ENCODE data around the gene CDV3. TPM values are rescaled to one million over a fixed set of nuclear protein-coding genes. Genes with fewer than 3 reads are reported as not detected.
A peak's percentile ranks its signal among the peaks of the same experiment; 100 is the strongest.

CDV3 gene
- polyA plus RNA-seq, 1 donor = 151 TPM

DNA sequence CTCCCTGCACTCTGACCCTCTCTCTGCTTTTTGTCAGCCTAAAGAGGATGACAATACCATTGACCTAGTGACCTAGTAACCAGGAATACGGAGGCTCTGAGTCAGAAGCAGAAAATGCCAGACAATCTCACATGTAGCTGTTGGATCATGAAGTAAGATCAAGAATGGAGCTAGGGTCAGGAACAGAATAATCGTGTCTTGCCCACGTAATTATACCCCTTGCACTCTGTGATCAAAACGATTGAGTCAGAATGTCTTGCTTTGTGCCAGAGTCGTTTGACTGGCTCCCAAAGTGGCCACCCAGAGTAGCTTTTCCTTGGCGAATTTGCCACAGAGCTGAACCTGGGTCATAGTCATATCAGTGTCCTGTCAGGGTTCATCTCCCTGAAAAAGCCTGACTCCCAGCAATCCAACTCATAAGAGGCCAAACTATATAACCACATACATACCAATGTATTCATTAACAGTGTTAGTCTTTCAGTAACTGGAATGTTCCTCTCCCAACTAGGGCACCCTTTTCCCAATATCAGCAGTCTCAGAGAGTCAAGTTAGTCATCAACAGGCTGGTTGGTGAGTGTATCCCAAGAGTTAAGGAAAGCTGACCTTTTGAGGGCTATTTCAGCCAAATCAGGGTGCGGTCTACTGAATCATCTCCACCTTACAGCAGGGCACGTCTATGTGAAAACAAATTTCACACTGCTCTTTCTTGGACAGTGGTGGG, 5.0 kb upstream of the CDV3 start:
- no peak for DNase-seq

- DNase-seq = peak; percentile 73
Observed at GRCh38 chr3:133570139-133570936, 3.1 kb upstream of the CDV3 start.

- DNase-seq = no peak
Observed at GRCh38 chr3:133570937-133571320, 2.6 kb upstream of the CDV3 start.

GRCh38 chr3:133572158-133573053, 1.1 kb upstream of the CDV3 start:
- no peak for DNase-seq

DNA sequence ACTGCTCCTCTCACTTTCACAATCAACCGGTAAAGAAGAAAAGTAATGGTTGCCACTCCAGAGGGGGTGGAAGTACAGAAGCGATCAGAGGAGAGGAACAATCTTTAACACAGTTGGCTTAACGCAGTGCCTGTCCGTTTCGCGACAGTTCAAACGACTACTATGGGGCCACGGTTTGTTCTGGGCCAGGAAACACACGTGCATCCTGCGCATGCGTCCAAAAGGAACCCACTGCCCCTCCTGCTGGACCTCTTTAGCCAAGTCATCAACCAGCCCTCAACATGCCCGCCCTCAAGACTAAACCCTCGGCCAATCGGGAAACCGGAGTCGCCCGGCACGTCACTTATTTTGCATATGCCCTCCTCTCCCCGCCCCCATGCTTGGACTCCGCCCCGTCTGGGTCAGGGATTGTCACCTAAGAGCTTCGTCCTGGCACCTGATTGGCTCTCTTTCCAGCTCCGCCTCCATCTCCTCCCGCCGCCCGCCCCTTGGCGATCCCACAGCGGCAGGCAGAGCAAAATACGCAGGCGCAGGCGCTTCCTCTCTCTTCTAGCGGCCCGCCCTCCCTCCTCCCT, 345 bp upstream of the CDV3 start:
- peak; percentile 100 for DNase-seq

- DNase-seq = peak; percentile 78
Observed at GRCh38 chr3:133574260-133574881, 885 bp downstream of the CDV3 start.

DNA sequence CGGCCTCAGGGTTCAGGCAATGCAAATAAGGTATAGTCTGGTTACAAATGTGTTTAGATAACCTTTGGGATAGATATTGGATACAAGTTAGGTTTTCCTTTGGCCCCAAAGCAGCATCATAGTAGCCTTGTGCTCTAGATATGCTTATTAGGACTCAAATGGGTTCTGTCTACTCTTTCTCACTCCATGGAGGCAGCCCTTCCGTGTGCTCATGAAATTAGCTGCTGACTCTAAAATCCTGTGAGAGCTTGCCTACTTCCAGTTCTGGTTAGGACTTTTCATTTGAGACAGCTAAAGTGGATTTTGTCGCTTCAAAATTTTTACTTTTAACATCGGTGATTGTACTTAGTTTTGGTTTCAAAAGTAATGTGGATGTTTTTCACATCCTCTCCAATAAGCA, 1.6 kb downstream of the CDV3 start:
- DNase-seq = no peak

DNA sequence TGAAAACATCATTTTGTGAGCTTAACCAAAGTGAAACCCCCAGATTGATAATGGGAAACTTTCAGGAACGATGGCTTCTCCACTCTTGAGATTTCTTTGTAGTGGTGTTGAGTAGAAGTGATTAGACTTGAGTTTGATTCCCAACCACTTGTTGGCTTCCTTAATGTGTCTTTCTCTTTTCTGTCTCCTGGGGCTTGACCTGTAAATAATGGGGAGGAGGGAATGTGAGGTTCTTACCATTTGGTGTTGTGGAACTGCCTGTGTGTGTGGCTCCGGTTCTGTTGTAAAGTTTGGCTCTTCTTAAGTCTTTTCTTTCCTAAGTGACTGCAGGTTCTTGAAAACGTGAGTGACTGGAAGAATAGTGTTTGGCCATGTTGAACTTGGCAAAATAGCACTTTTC, 2.7 kb downstream of the CDV3 start:
- DNase-seq = no peak

GRCh38 chr3:133578548-133579191, 5.2 kb downstream of the CDV3 start:
- DNase-seq = no peak

- no peak for DNase-seq
Observed at GRCh38 chr3:133583396-133583795, 9.9 kb downstream of the CDV3 start.

- no peak for DNase-seq
Observed at GRCh38 chr3:133588035-133588434, 14.5 kb downstream of the CDV3 start.

GRCh38 chr3:133588784-133589465, 15.4 kb downstream of the CDV3 start:
- DNase-seq = no peak

DNA sequence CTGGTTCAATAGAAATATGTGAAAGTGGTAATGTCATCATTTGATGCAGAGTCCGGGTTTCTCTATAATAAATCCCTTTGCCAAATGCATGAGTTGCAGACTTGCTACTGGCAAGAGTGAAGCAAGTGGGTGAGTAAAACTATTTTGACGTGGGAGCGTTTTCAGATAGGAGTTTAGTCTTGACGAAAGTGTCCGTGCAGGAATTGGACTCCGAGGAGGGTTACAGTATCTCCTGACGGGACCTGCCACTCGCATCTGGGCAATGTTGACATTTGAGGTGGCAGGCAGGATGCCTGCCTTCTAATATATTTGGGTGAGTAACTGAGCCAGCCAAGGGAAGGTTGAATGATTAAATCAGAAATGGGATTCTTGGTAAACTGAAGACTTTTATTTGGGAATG, 16.0 kb downstream of the CDV3 start:
- DNase-seq = no peak

DNA sequence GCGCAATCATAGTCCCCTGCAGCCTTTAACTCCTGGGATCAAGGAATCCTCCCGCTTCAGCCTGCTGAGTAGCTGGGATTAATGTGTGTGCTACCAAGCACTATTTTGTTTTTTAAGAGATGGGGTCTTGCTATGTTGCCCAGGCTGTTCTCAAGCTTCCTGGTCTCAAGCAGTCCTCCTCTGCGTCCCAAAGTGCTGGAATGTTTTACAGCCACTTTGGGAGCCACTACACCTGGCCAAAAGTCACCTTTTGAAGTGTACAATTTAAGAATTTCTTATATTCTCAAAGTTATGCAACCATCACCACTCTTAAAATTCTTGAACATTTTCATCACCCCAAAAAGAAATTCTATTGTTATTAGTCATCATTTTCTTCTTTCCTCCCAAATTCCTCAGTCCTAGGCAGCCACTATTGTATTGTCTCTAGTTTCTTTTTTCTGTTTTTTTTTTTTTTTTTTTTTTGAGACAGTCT, 17.8 kb downstream of the CDV3 start:
- no peak for DNase-seq

GRCh38 chr3:133592843-133593242, 19.4 kb downstream of the CDV3 start:
- DNase-seq = no peak

DNA sequence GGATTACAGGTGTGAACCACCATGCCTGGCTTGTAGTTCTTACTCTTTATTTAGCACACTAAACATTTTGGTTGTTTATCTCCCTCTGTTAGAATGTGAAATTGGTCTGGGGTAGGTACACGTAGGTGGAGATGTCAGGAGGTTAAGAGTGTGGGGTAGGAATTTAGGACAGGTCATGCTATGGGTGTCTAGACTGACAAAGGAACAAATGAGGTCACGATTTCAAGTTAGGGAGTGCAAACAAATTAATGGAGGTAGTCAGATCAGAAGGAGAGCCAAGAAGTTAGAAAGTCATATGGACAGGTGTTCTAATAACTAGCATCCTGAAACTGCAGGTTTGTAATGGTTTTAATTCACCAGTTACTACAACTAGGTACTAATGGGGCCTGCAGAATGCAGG, 19.8 kb downstream of the CDV3 start:
- DNase-seq = no peak

GRCh38 chr3:133595341-133595740, 21.9 kb downstream of the CDV3 start:
- no peak for DNase-seq

DNA sequence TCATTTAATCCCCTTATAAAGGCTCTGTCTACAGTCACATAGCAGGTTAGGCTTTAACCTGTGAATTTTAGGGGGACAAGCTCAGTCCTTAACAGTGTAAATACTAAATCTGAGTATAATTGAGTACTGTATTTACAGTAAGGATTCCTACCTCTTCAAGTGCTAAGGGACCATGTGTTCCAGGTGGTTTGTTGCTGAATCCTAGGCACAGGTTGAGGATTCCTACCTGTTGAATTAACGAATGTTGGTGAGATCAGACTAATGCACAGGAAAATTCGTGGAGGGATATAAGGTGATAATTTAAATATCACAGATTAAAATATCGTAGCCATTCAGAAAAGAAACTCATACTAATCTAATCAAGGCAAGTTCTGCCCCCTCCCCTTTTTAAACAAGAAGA, 24.9 kb downstream of the CDV3 start:
- no peak for DNase-seq

GRCh38 chr3:133599280-133599679, 25.8 kb downstream of the CDV3 start:
- DNase-seq = no peak

DNA sequence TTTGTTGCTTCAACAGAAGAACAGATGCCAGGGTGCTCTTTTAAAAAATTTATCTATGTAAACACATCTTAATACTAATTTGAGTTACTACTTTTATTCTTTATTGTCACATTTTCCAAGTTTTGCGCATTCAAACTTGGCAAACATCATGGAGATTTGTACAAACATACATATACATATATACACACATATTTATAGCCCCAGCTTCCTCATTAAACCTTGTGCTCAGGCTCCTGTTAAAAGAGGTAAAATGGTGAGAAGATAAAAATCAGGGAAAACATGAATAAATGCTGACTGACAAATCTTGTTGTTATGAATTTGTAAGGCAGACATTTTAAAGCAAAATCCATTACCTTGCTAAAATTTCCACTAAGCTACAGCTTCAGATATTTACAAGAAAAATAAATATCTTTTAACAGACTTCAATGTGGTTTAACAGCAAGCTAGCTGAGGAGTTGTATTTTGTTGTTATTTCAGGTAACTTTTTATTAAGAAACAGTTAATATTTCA, 27.1 kb downstream of the CDV3 start:
- DNase-seq = no peak

- no peak for DNase-seq
Observed at GRCh38 chr3:133606342-133606741, 32.9 kb downstream of the CDV3 start.
